H9 (cell line): ENCODE data around the gene MTF1. TPM values are rescaled to one million over a fixed set of nuclear protein-coding genes. Genes with fewer than 3 reads are reported as not detected.

ENCODE experiments used
- DNase-seq: peaks from one replicate; pipeline ENCODE4 v3.0.0-alpha.2; 2017
- H2AFZ ChIP-seq: one replicate; pipeline ENCODE4 v1.6.1; 2013; ENCODE audit warnings: mild to moderate bottlenecking, low read length, control low read depth, moderate library complexity
- H2AK5ac ChIP-seq: 2 replicates; pipeline ENCODE4 v1.6.1; 2013; ENCODE audit warnings: low read length, control low read depth, mixed read lengths; ENCODE audit not compliant: insufficient read length
- H2BK120ac ChIP-seq: one replicate; pipeline ENCODE4 v1.6.1; 2013; ENCODE audit warnings: low read depth, mild to moderate bottlenecking, low read length, control low read depth, inconsistent platforms; ENCODE audit not compliant: poor library complexity, severe bottlenecking
- H2BK12ac ChIP-seq: 2 replicates; pipeline ENCODE4 v1.6.1; 2013; ENCODE audit warnings: low read length, control low read depth, mixed read lengths, low read depth; ENCODE audit not compliant: insufficient read length
- H2BK15ac ChIP-seq: 2 replicates; pipeline ENCODE4 v1.6.1; 2013; ENCODE audit warnings: low read depth, low read length, control low read depth
- H2BK20ac ChIP-seq: one replicate; pipeline ENCODE4 v1.6.1; 2013; ENCODE audit warnings: low read depth, mild to moderate bottlenecking, low read length, control low read depth, inconsistent platforms; ENCODE audit not compliant: poor library complexity, severe bottlenecking
- H2BK5ac ChIP-seq: 2 replicates; pipeline ENCODE4 v1.6.1; 2013; ENCODE audit warnings: low read length, control low read depth, mixed read lengths; ENCODE audit not compliant: insufficient read length
- H3K14ac ChIP-seq: 2 replicates; pipeline ENCODE4 v1.6.1; 2013; ENCODE audit warnings: low read length, control low read depth; ENCODE audit not compliant: insufficient read depth
- H3K18ac ChIP-seq: 2 replicates; pipeline ENCODE4 v1.6.1; 2013; ENCODE audit warnings: low read depth, mild to moderate bottlenecking, mixed read lengths, low read length, control low read depth; ENCODE audit not compliant: insufficient read length
- H3K23ac ChIP-seq: 2 replicates; pipeline ENCODE4 v1.6.1; 2013; ENCODE audit warnings: low read length, control low read depth, mixed read lengths, low read depth; ENCODE audit not compliant: insufficient read length
- H3K23me2 ChIP-seq: 2 replicates; pipeline ENCODE4 v1.6.1; 2013; ENCODE audit warnings: low read depth, mild to moderate bottlenecking, mixed read lengths, low read length, control low read depth; ENCODE audit not compliant: insufficient read length, poor library complexity, severe bottlenecking
- H3K27ac ChIP-seq: 2 replicates; pipeline ENCODE4 v1.5.1; 2013; ENCODE audit warnings: low read length, control low read depth, mixed read lengths, low read depth; ENCODE audit not compliant: insufficient read length
- H3K27me3 ChIP-seq: 2 replicates; pipeline ENCODE4 v1.6.1; 2013; ENCODE audit warnings: low read length, control low read depth, inconsistent platforms; ENCODE audit not compliant: insufficient read depth
- H3K4ac ChIP-seq: 2 replicates; pipeline ENCODE4 v1.6.1; 2013; ENCODE audit warnings: low read depth, mild to moderate bottlenecking, control low read depth, inconsistent platforms, low read length, moderate library complexity
- H3K4me1 ChIP-seq: 2 replicates; pipeline ENCODE4 v1.6.1; 2013; ENCODE audit warnings: low read length, control low read depth, inconsistent platforms; ENCODE audit not compliant: insufficient read depth
- H3K4me2 ChIP-seq: 2 replicates; pipeline ENCODE4 v1.6.1; 2013; ENCODE audit warnings: low read length, control low read depth, mixed read lengths; ENCODE audit not compliant: insufficient read length, insufficient read depth
- H3K56ac ChIP-seq: 2 replicates; pipeline ENCODE4 v1.6.1; 2013; ENCODE audit warnings: low read depth, mild to moderate bottlenecking, mixed read lengths, low read length, control low read depth; ENCODE audit not compliant: insufficient read length
- H3K79me1 ChIP-seq: 2 replicates; pipeline ENCODE4 v1.6.1; 2013; ENCODE audit warnings: low read depth, mild to moderate bottlenecking, moderate library complexity, low read length, control low read depth, inconsistent platforms; ENCODE audit not compliant: insufficient read depth, poor library complexity, severe bottlenecking
- H3K79me2 ChIP-seq: 2 replicates; pipeline ENCODE4 v1.6.1; 2013; ENCODE audit warnings: low read length, control low read depth, inconsistent platforms; ENCODE audit not compliant: insufficient read depth
- H3K9ac ChIP-seq: 2 replicates; pipeline ENCODE4 v1.6.1; 2013; ENCODE audit warnings: low read length, control low read depth, mixed read lengths; ENCODE audit not compliant: insufficient read length; ENCODE audit errors: extremely low read depth
- H3K9me3 ChIP-seq: one replicate; pipeline ENCODE4 v1.6.1; 2013; ENCODE audit warnings: low read depth, low read length, inconsistent platforms; ENCODE audit not compliant: control insufficient read depth
- H3T11ph ChIP-seq: one replicate; pipeline ENCODE4 v1.6.1; 2013; ENCODE audit warnings: mild to moderate bottlenecking, low read length, control low read depth, inconsistent platforms
- H4K20me1 ChIP-seq: one replicate; pipeline ENCODE4 v1.6.1; 2013; ENCODE audit not compliant: control insufficient read depth, insufficient read length, insufficient read depth
- H4K5ac ChIP-seq: 2 replicates; pipeline ENCODE4 v1.6.1; 2013; ENCODE audit warnings: low read depth, mild to moderate bottlenecking, mixed read lengths, low read length, control low read depth; ENCODE audit not compliant: insufficient read length
- H4K8ac ChIP-seq: replicated peaks from 2 replicates; pipeline ENCODE4 v1.6.1; 2013; ENCODE audit warnings: low read length, control low read depth, mixed read lengths, low read depth; ENCODE audit not compliant: insufficient read length
- H4K91ac ChIP-seq: 2 replicates; pipeline ENCODE4 v1.6.1; 2013; ENCODE audit warnings: low read depth, mild to moderate bottlenecking, moderate library complexity, mixed read lengths, low read length, control low read depth; ENCODE audit not compliant: insufficient read length
- H3K27ac Mint-ChIP-seq, 3 experiments: 2 replicates in 2 of 3; 3 replicates in 1 of 3; pipeline ENCODE4 v1.8.0; 2020 to 2021; ENCODE audit warnings: mixed read lengths in 3 of 3, mild to moderate bottlenecking in 1 of 3, moderate library complexity in 1 of 3
- H3K27me3 Mint-ChIP-seq: 2 replicates; pipeline ENCODE4 v1.8.0; 2021; ENCODE audit warnings: low read depth, mild to moderate bottlenecking, moderate library complexity, mixed read lengths
- H3K36me3 Mint-ChIP-seq, 3 experiments: 2 replicates in 2 of 3; 3 replicates in 1 of 3; pipeline ENCODE4 v1.8.0; 2020 to 2021; ENCODE audit warnings: low read depth in 3 of 3, mixed read lengths in 3 of 3; ENCODE audit not compliant: insufficient read depth in 1 of 3
- H3K4me1 Mint-ChIP-seq, 2 experiments: 2 replicates each; pipeline ENCODE4 v1.8.0; 2020; ENCODE audit warnings: mixed read lengths in 2 of 2
- H3K4me3 Mint-ChIP-seq, 2 experiments: 2 replicates in 1 of 2; 3 replicates in 1 of 2; pipeline ENCODE4 v1.8.0; 2020 to 2021; ENCODE audit warnings: mild to moderate bottlenecking in 2 of 2, mixed read lengths in 2 of 2, moderate library complexity in 1 of 2
- H3K9me3 Mint-ChIP-seq, 2 experiments: 2 replicates in 1 of 2; 3 replicates in 1 of 2; pipeline ENCODE4 v1.8.0; 2020; ENCODE audit warnings: mild to moderate bottlenecking in 2 of 2, mixed read lengths in 2 of 2, moderate library complexity in 1 of 2
- CTCF ChIP-seq: fragments of 200-600 bp; sonication (generic); conservative IDR thresholded peaks from 3 replicates; pipeline ENCODE4 v1.8.0; 2021; ENCODE audit warnings: antibody characterized with exemption, mild to moderate bottlenecking
- WGBS: extraction: QIAGEN DNeasy Blood & Tissue Kit; methylation state at CpG from one replicate; pipeline ENCODE4 v1.1.7; 2013; ENCODE audit warnings: missing lambda C conversion rate, low lambda C conversion rate, mixed read lengths; ENCODE audit not compliant: insufficient read length; ENCODE audit errors: extremely low coverage; 5-methylcytosine and 5-hydroxymethylcytosine counted together
- total RNA-seq: library from RNA; stranded (reverse); gene quantifications from 2 replicates; pipeline ENCODE4 v1.2.1, GENCODE V29; 2021

Gene MTF1
- total RNA-seq, 1 experiment from 2014 or later, result 17.0 TPM

DNA sequence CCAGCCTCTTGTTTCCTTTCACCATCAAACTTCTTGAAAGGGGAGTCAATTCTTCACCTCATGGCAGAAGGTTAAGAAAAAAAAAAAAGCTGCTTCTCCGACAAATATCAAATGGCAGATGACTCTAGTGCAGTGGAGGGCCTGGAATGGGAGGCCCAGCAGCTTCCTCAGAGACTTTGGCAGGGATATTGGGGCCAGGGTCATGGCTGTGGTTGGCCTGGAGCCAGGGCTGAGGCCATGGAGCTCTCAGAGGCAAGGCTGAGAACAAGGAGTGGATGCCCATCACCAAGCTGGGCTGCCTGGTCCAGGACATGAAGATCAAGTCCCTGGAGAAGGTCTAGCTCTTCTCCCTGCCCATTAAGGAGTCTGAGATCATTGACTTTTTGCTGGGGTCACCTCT lies 18.7 kb downstream of the MTF1 start:
- H3K9me3 ChIP-seq, result no peaks in the 10 kb centered on the region
- H3K27me3 ChIP-seq, result no peaks in the 10 kb centered on the region
- no peak overlapping the region for H2BK120ac ChIP-seq
- H3T11ph ChIP-seq, result no peak overlapping the region
- Mint-ChIP-seq H3K27ac (no peak overlapping the region), H3K4me1 (no peaks in the 10 kb centered on the region), H3K36me3 (peaks cover 5 to 35% (median 16%) of the 10 kb centered on the region in 3 experiments; a peak in 6 of 7 replicates), H3K9me3 (no peaks in the 10 kb centered on the region), H3K27me3 (no peaks in the 10 kb centered on the region), H3K4me3 (no peak overlapping the region)
- no peak overlapping the region for H4K8ac ChIP-seq
- H3K9ac ChIP-seq, result no peak overlapping the region
- no peak overlapping the region for H3K4me2 ChIP-seq
- DNase-seq, result no peak
- H4K20me1 ChIP-seq, result no peaks in the 10 kb centered on the region
- no peak overlapping the region for H3K23ac ChIP-seq
- H3K14ac ChIP-seq, result no peak overlapping the region
- no peak overlapping the region for H2BK15ac ChIP-seq
- TF ChIP-seq CTCF, result no peak
- H3K56ac ChIP-seq, result no peak overlapping the region
- no peak overlapping the region for H3K18ac ChIP-seq
- no peak overlapping the region for H2BK5ac ChIP-seq
- H3K27ac ChIP-seq, result no peak overlapping the region
- no peak overlapping the region for H4K91ac ChIP-seq
- no peaks in the 10 kb centered on the region for H3K4me1 ChIP-seq
- H3K79me2 ChIP-seq, result no peaks in the 10 kb centered on the region
- H4K5ac ChIP-seq, result no peak overlapping the region
- no peaks in the 10 kb centered on the region for H3K23me2 ChIP-seq
- no peak overlapping the region for H2BK12ac ChIP-seq
- H3K4ac ChIP-seq, result no peak overlapping the region
- no peak overlapping the region for H2BK20ac ChIP-seq
- H3K79me1 ChIP-seq, result no peaks in the 10 kb centered on the region
- no CpG with 5 or more reads among the region's 1 CpG for WGBS
- no peak overlapping the region for H2AK5ac ChIP-seq
- no peak overlapping the region for H2AFZ ChIP-seq
